HepG2 (cell line): ENCODE data around the gene HLF. TPM values are rescaled to one million over a fixed set of nuclear protein-coding genes. Genes with fewer than 3 reads are reported as not detected.
A peak's percentile ranks its signal among the peaks of the same experiment; 100 is the strongest.

ENCODE experiments used
- ARID5B ChIP-seq: IDR thresholded peaks from 2 replicates; pipeline ENCODE4 v1.4.0; 2020; ENCODE audit warnings: mild to moderate bottlenecking, missing genetic modification reagents
- ASH2L ChIP-seq: fragments of 300-600, 200-600 bp; sonication (generic); IDR thresholded peaks from 2 replicates; pipeline ENCODE4 v1.7.0; 2017; ENCODE audit warnings: low read depth, mild to moderate bottlenecking, moderate library complexity, mixed read lengths, low read length; ENCODE audit not compliant: insufficient read length
- FIP1L1 ChIP-seq: fragments of 200-400 bp; formaldehyde crosslinking; IDR thresholded peaks from 2 replicates; pipeline ENCODE4 v1.6.1; 2018; ENCODE audit warnings: low read depth, mild to moderate bottlenecking, low read length, moderate library complexity, borderline replicate concordance; ENCODE audit not compliant: insufficient read depth
- FOXP1 ChIP-seq, 2 experiments: fragments of 450-650 bp in 1 of 2; IDR thresholded peaks; 2 replicates each; pipeline ENCODE4 v1.6.1; 2017 to 2018; ENCODE audit warnings: antibody characterized with exemption in 1 of 2
- HOXA5 ChIP-seq: sonication (generic); formaldehyde crosslinking; IDR thresholded peaks from 2 replicates; pipeline ENCODE4 v1.4.0; 2020; ENCODE audit warnings: missing genetic modification reagents
- IRF2 ChIP-seq: IDR thresholded peaks from 2 replicates; pipeline ENCODE4 v1.6.1; 2018; ENCODE audit warnings: missing genetic modification reagents, missing compliant biosample characterization
- SALL1 ChIP-seq: sonication (generic); formaldehyde crosslinking; IDR thresholded peaks from 2 replicates; pipeline ENCODE4 v1.8.0; 2022; ENCODE audit warnings: mild to moderate bottlenecking, missing genetic modification reagents
- TGIF2 ChIP-seq: IDR thresholded peaks from 2 replicates; pipeline ENCODE4 v1.6.1; 2016; ENCODE audit warnings: control low read depth, missing compliant biosample characterization
- THAP8 ChIP-seq: sonication (generic); formaldehyde crosslinking; IDR thresholded peaks from 2 replicates; pipeline ENCODE4 v1.5.1; 2020; ENCODE audit warnings: missing genetic modification reagents, mild to moderate bottlenecking, borderline replicate concordance
- ZNF18 ChIP-seq: sonication (generic); formaldehyde crosslinking; IDR thresholded peaks from 2 replicates; pipeline ENCODE4 v1.8.0; 2022; ENCODE audit warnings: mild to moderate bottlenecking, missing genetic modification reagents; ENCODE audit not compliant: insufficient replicate concordance
- ZNF234 ChIP-seq: sonication (generic); formaldehyde crosslinking; conservative IDR thresholded peaks from 2 replicates; pipeline ENCODE4 v1.5.1; 2020; ENCODE audit warnings: mild to moderate bottlenecking, missing genetic modification reagents
- ZNF253 ChIP-seq: sonication (generic); formaldehyde crosslinking; IDR thresholded peaks from 2 replicates; pipeline ENCODE4 v1.8.0; 2022; ENCODE audit warnings: mild to moderate bottlenecking, missing genetic modification reagents, borderline replicate concordance
- ZNF362 ChIP-seq: sonication (generic); formaldehyde crosslinking; IDR thresholded peaks from 2 replicates; pipeline ENCODE4 v1.4.0; 2020; ENCODE audit warnings: missing genetic modification reagents, mild to moderate bottlenecking, borderline replicate concordance
- ZNF451 ChIP-seq: sonication (generic); formaldehyde crosslinking; IDR thresholded peaks from 2 replicates; pipeline ENCODE4 v1.5.0; 2020; ENCODE audit warnings: mild to moderate bottlenecking, missing genetic modification reagents
- ZNF484 ChIP-seq: sonication (generic); formaldehyde crosslinking; IDR thresholded peaks from 2 replicates; pipeline ENCODE4 v1.5.1; 2020; ENCODE audit warnings: mild to moderate bottlenecking, low read depth, missing genetic modification reagents, borderline replicate concordance
- ZNF672 ChIP-seq: sonication (generic); formaldehyde crosslinking; IDR thresholded peaks from 2 replicates; pipeline ENCODE4 v1.8.1; 2022; ENCODE audit warnings: missing genetic modification reagents
- ZNF678 ChIP-seq: sonication (generic); formaldehyde crosslinking; IDR thresholded peaks from 2 replicates; pipeline ENCODE4 v1.4.0; 2020; ENCODE audit warnings: mild to moderate bottlenecking, missing genetic modification reagents
- ZSCAN12 ChIP-seq: sonication (generic); formaldehyde crosslinking; IDR thresholded peaks from 2 replicates; pipeline ENCODE4 v1.9.0; 2021; ENCODE audit warnings: mild to moderate bottlenecking, missing genetic modification reagents
- polyA plus RNA-seq, 8 experiments: library from polyadenylated mRNA; depleted of rRNA in 3 of 8; stranded (reverse) in 7 of 8; unstranded in 1 of 8; fragments of >200 nt; fragmentation: Illumina TruSeq in 4 of 8; extraction: Trizol in 4 of 8; gene quantifications; 2 replicates each; pipeline versions ENCODE4 v1.2.1 to v1.2.3, GENCODE V29; 2011 to 2016; ENCODE audit warnings: low read depth in 4 of 8, missing spikeins in 1 of 8, mixed read lengths in 1 of 8; ENCODE audit not compliant: insufficient read depth in 1 of 8
- total RNA-seq, 5 experiments: library from RNA; depleted of rRNA; stranded (reverse); fragments of >200 nt; fragmentation: Illumina TruSeq; extraction: Trizol; gene quantifications; 2 replicates each; pipeline ENCODE4 v1.2.3, GENCODE V29; 2016; ENCODE audit warnings: low read depth in 1 of 5

HLF gene
- total and polyA plus RNA-seq, 2 of the 13 experiments (the other 11 are each of a cell fraction or from before 2014, with no cell fraction given): 202 to 346 TPM

GRCh38 chr17:55295411-55296170 is 30.8 kb downstream of the HLF start (continued):
- TF ChIP-seq THAP8 (CRISPR knock-in tag): 0 out of 2 replicates have a peak, but pooled peaks have one; percentile 70
- TF ChIP-seq ZNF678 (CRISPR knock-in tag): 0 out of 2 replicates have a peak, but pooled peaks have one; percentile 62
- peak; percentile 67 for TF ChIP-seq SALL1 (CRISPR knock-in tag)
- TF ChIP-seq ZNF484: no peak
- TF ChIP-seq ZSCAN12 (CRISPR knock-in tag): no peak
- TF ChIP-seq ZNF672: no peak
- peak; percentile 88 for TF ChIP-seq TGIF2 (CRISPR knock-in tag)
- TF ChIP-seq ZNF18: peak; percentile 18
- TF ChIP-seq ZNF451 (CRISPR knock-in tag): peak; percentile 53; the same call in 1 of the 2 replicates
- no peak for TF ChIP-seq FOXP1 (IDR thresholded peaks at IDR 0.05)
- 0 out of 2 replicates have a peak, but pooled peaks have one; percentile 32 for TF ChIP-seq FOXP1 (CRISPR knock-in tag; IDR thresholded peaks at IDR 0.05)
- no peak for TF ChIP-seq FIP1L1
- TF ChIP-seq ZNF362 (CRISPR knock-in tag): no peak
- TF ChIP-seq HOXA5 (CRISPR knock-in tag): 0 out of 2 replicates have a peak, but pooled peaks have one; percentile 35
- peak; percentile 48; the same call in 1 of the 2 replicates for TF ChIP-seq ARID5B (CRISPR knock-in tag)
- TF ChIP-seq ZNF253 (CRISPR knock-in tag): no peak
- TF ChIP-seq ZNF234 (CRISPR knock-in tag): 0 out of 2 replicates have a peak, but pooled peaks have one; percentile 17
- TF ChIP-seq IRF2: 0 out of 2 replicates have a peak, but pooled peaks have one; percentile 38
- TF ChIP-seq ASH2L: peak; percentile 47
